Measurements from ENCODE around the gene POLR3E. TPM values are rescaled to one million over a fixed set of nuclear protein-coding genes. Genes with fewer than 3 reads are reported as not detected.

The POLR3E gene
- total and polyA plus RNA-seq, 2 experiments from 2014 or later: 24.9 to 65.3 TPM

- Histone ChIP-seq H3K27me3 (no peaks in the 10 kb centered on the region), H3K4me3 (no peak overlapping the region), H3K4me1 (ENCODE audit: low read depth) (no peaks in the 10 kb centered on the region), H3K9me3 (ENCODE audit: low read depth) (no peaks in the 10 kb centered on the region), H3K36me3 (peaks cover 13% of the 10 kb centered on the region), H3K27ac (no peak overlapping the region)
- TF ChIP-seq, protein P1, sequence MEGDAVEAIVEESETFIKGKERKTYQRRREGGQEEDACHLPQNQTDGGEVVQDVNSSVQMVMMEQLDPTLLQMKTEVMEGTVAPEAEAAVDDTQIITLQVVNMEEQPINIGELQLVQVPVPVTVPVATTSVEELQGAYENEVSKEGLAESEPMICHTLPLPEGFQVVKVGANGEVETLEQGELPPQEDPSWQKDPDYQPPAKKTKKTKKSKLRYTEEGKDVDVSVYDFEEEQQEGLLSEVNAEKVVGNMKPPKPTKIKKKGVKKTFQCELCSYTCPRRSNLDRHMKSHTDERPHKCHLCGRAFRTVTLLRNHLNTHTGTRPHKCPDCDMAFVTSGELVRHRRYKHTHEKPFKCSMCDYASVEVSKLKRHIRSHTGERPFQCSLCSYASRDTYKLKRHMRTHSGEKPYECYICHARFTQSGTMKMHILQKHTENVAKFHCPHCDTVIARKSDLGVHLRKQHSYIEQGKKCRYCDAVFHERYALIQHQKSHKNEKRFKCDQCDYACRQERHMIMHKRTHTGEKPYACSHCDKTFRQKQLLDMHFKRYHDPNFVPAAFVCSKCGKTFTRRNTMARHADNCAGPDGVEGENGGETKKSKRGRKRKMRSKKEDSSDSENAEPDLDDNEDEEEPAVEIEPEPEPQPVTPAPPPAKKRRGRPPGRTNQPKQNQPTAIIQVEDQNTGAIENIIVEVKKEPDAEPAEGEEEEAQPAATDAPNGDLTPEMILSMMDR (IDR thresholded peaks at IDR 0.05; ENCODE audit: low read depth, low read length): no peak
- no peak for DNase-seq (ENCODE audit: low read depth in 1 of 2, low spot score in 1 of 2)
Measured at GRCh38 chr16:22315979-22316378, 18.8 kb downstream of the POLR3E start.

- Histone ChIP-seq H3K9me3 (ENCODE audit: low read depth) (no peaks in the 10 kb centered on the region), H3K4me1 (ENCODE audit: low read depth) (no peaks in the 10 kb centered on the region), H3K27me3 (no peaks in the 10 kb centered on the region), H3K27ac (no peak overlapping the region), H3K4me3 (no peak overlapping the region), H3K36me3 (peaks cover 13% of the 10 kb centered on the region)
- TF ChIP-seq, protein P1 (IDR thresholded peaks at IDR 0.05; ENCODE audit: low read depth, low read length): no peak
- DNase-seq (ENCODE audit: low read depth in 1 of 2, low spot score in 1 of 2): no peak
Measured at GRCh38 chr16:22316411-22316811, 19.2 kb downstream of the POLR3E start.

GRCh38 chr16:22317001-22317530 lies 19.9 kb downstream of the POLR3E start:
- H3K9me3 ChIP-seq (ENCODE audit: low read depth): no peaks in the 10 kb centered on the region
- DNase-seq (ENCODE audit: low read depth in 1 of 2, low spot score in 1 of 2): no peak
- peaks cover 13% of the 10 kb centered on the region for H3K36me3 ChIP-seq
- no peaks in the 10 kb centered on the region for H3K4me1 ChIP-seq (ENCODE audit: low read depth)
- H3K27ac ChIP-seq: no peak overlapping the region
- no peaks in the 10 kb centered on the region for H3K27me3 ChIP-seq
- TF ChIP-seq, protein P1 (IDR thresholded peaks at IDR 0.05; ENCODE audit: low read depth, low read length): no peak
- no peak overlapping the region for H3K4me3 ChIP-seq

- Histone ChIP-seq H3K36me3 (peaks cover 9% of the 10 kb centered on the region), H3K9me3 (ENCODE audit: low read depth) (no peaks in the 10 kb centered on the region), H3K4me3 (no peak overlapping the region), H3K27ac (no peak overlapping the region), H3K27me3 (no peaks in the 10 kb centered on the region), H3K4me1 (ENCODE audit: low read depth) (no peaks in the 10 kb centered on the region)
- DNase-seq (ENCODE audit: low read depth in 1 of 2, low spot score in 1 of 2): no peak
- TF ChIP-seq, protein P1 (IDR thresholded peaks at IDR 0.05; ENCODE audit: low read depth, low read length): no peak
Measured at GRCh38 chr16:22317625-22318024, 20.4 kb downstream of the POLR3E start.

DNA sequence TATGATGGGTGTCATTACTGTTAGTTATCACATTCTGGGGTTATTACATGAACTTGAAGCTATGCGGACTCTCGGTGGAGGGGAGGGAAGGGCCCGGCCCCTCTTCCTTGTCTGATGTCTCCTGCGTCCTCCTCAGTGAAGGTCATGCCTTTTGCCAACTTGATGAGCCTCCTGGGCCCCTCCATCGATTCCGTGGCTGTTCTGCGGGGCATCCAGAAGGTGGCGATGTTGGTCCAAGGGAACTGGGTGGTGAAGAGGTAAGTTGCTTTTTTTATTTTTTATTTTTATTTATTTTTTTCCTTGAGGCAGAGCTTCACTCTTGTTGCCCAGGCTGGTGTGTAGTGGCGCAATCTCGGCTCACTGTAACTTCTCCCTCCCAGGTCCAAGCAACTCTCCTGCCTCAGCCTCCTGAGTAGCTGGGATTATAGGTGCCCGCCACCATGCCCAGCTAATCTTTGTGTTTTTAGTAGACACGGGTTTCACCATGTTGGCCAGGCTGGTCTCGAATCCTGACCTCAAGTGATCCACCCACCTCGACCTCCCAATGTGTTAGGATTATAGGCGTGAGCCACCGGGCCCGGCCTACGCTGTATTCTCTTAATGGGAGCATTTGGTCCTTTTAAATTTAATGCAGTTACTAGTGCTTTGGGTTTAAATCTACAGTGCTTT lies 21.6 kb downstream of the POLR3E start:
- Histone ChIP-seq H3K9me3 (ENCODE audit: low read depth) (no peaks in the 10 kb centered on the region), H3K4me3 (no peak overlapping the region), H3K4me1 (ENCODE audit: low read depth) (no peaks in the 10 kb centered on the region), H3K36me3 (peaks cover 9% of the 10 kb centered on the region), H3K27me3 (no peaks in the 10 kb centered on the region), H3K27ac (no peak overlapping the region)
- TF ChIP-seq, protein P1 (IDR thresholded peaks at IDR 0.05; ENCODE audit: low read depth, low read length): peak; percentile 68
- DNase-seq (ENCODE audit: low read depth in 1 of 2, low spot score in 1 of 2): peak in 1 of 2 donors; percentile 47

All from cardiac muscle cell (in vitro differentiated cells and primary cell).